Endothelial cell of umbilical vein (primary cell): ENCODE data around the gene ZDHHC11B.
"Not testable (repeated sequence)": the region's sequence is repeated elsewhere in the genome, so short reads cannot be mapped to it uniquely, and the experiment has no call there.

Experiments
- CTCF ChIP-seq, 2 donors: IDR thresholded peaks; 1 replicate in 1 of 2; 2 replicates in 1 of 2; pipeline ENCODE4 v1.5.1; 2011; ENCODE audit warnings: low read length in 2 of 2, mild to moderate bottlenecking in 2 of 2, moderate library complexity in 2 of 2, control low read depth in 1 of 2, inconsistent platforms in 1 of 2, low read depth in 1 of 2; ENCODE audit not compliant: insufficient read depth in 1 of 2; ENCODE audit errors: extremely low read depth in 1 of 2
- POLR2A ChIP-seq: IDR thresholded peaks from 2 replicates; pipeline ENCODE4 v1.6.1; 2012; ENCODE audit warnings: low read depth, mild to moderate bottlenecking, control low read depth, low read length

GRCh38 chr5:682216-682615 lies 102.3 kb downstream of the ZDHHC11B start:
- not testable (repeated sequence) for TF ChIP-seq POLR2A; CTCF (IDR thresholded peaks at IDR 0.05; ENCODE audit: extremely low read depth in 1 of 2, insufficient read depth in 1 of 2, low read depth in 1 of 2, low read length in 2 of 2)
